ENCODE results near the gene NIPA2. TPM values are rescaled to one million over a fixed set of nuclear protein-coding genes. Genes with fewer than 3 reads are reported as not detected.
A peak's percentile ranks its signal among the peaks of the same experiment; 100 is the strongest.

The NIPA2 gene
- total and polyA plus RNA-seq, 2 of the 8 experiments (the other 6 are each of a cell fraction or from before 2014, with no cell fraction given) = 38.5 to 81.7 TPM

DNA sequence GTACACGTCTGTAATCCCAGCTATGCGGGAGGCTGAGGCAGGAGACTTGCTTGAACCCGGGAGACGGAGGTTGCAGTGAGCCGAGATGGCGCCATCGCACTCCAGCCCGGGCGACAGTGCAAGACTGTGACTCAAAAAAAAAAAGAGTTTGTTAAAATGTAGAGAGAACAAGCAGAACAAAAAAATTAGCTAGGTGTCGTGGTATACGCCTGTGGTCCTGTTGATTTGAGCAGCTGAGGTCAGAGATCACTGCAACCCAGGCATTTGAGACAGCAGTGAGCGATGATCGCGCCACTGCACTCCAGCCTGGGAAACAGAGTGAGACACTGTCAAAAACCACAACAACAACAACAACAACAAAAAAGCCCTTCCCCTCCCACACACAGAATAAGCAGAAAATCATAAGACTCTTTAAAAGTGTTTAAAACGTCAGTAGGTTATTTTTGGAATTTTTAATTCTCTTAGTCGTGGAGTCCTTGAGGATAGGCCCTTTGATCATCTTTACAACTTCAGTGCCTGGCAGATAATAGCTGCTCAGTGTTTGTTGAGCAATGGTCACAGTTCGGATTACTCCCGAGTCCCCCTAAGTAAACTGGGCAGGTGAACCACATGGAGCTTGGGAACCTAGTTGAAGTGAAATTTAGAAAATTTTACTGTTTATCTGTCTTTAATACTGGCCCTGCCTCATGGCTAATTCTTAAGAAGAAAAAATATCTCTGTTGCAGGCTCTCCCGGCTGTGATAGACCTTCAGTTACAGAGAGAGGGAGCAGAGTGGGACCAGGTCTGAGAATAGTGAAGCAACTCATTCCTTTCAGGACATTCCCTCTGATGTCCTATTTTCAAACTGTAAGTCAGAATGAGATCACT, 6.2 kb downstream of the NIPA2 start:
- Histone ChIP-seq H2BK12ac (ENCODE audit: low read depth, low read length) (no peak overlapping the region), H3K14ac (ENCODE audit: insufficient read length) (no peak overlapping the region), H4K20me1 (replicated peaks in 1 of 2; ENCODE audit: control insufficient read depth in 1 of 2, insufficient read depth in 2 of 2, low read length in 2 of 2) (peaks cover 6 to 12% of the 10 kb centered on the region in 2 experiments), H4K91ac (replicated peaks; ENCODE audit: insufficient read length, low read length) (no peak overlapping the region), H3K56ac (replicated peaks; ENCODE audit: insufficient read length, low read depth, low read length) (no peak overlapping the region), H3K9ac (replicated peaks in 1 of 4; ENCODE audit: extremely low read depth in 1 of 4, low read depth in 3 of 4, low read length in 3 of 4) (0 out of 7 replicates have a peak overlapping the region, but pooled peaks of 1 of the 4 experiments have one; percentile 12), H2BK15ac (ENCODE audit: low read length) (no peak overlapping the region), H2AFZ (ENCODE audit: low read length) (no peak overlapping the region), H3K27me3 (replicated peaks in 1 of 4; ENCODE audit: control insufficient read depth in 3 of 4, extremely low read depth in 1 of 4, insufficient read depth in 3 of 4, low read length in 3 of 4) (no peaks in the 10 kb centered on the region), H4K8ac (ENCODE audit: extremely low read depth, insufficient read depth, low read length) (peak overlapping the region; percentile 21; the same call in 1 of the 2 replicates), H3K27ac (ENCODE audit: low read depth, low read length) (0 out of 2 replicates have a peak overlapping the region, but pooled peaks have one; percentile 21), H3K4me2 (ENCODE audit: insufficient read depth in 1 of 2, low read depth in 2 of 2, low read length in 2 of 2) (peak overlapping the region; percentile 19 to 22; a peak in 2 of 4 replicates), H3K79me2 (ENCODE audit: control insufficient read depth in 1 of 2, insufficient read depth in 2 of 2, low read length in 2 of 2) (peaks cover 20 to 93% of the 10 kb centered on the region in 2 experiments), H3K36me3 (ENCODE audit: control insufficient read depth in 2 of 4, insufficient read depth in 4 of 4, low read length in 3 of 4) (peaks cover 0 to 18% (median 8%) of the 10 kb centered on the region in 4 experiments; a peak in 5 of 8 replicates), H3K4ac (replicated peaks; ENCODE audit: insufficient read length, low read depth, low read length) (no peak overlapping the region), H3K4me3 (ENCODE audit: extremely low read depth in 1 of 4, insufficient read depth in 2 of 4, low read depth in 3 of 4, low read length in 4 of 4) (peak overlapping the region in 1 of 4 experiments; percentile 34; a peak in 1 of 8 replicates), H3K9me3 (ENCODE audit: insufficient read depth in 2 of 2, low read depth in 1 of 2, low read length in 1 of 2) (no peaks in the 10 kb centered on the region), H3K4me1 (replicated peaks in 1 of 4; ENCODE audit: control insufficient read depth in 3 of 4, insufficient read depth in 4 of 4, low read length in 3 of 4) (peaks cover 0 to 9% (median 5%) of the 10 kb centered on the region in 4 experiments; a peak in 2 of 7 replicates), H2BK5ac (ENCODE audit: low read depth, low read length) (no peak overlapping the region; the same call in 1 of the 2 replicates), H2BK120ac (replicated peaks; ENCODE audit: low read depth, low read length) (no peak overlapping the region), H2AK5ac (ENCODE audit: low read depth, low read length) (no peak overlapping the region), H3K23ac (ENCODE audit: insufficient read length) (no peak overlapping the region), H3K18ac (ENCODE audit: extremely low read depth, low read length) (no peak overlapping the region), H3K23me2 (ENCODE audit: low read depth, low read length) (no peaks in the 10 kb centered on the region), H4K5ac (ENCODE audit: insufficient read length, low read depth, low read length) (no peak overlapping the region), H2BK20ac (ENCODE audit: low read length) (no peak overlapping the region), H3K79me1 (ENCODE audit: low read depth, low read length) (peaks cover 2% of the 10 kb centered on the region; the same call in 1 of the 2 replicates)
- POLR2A ChIA-PET (ENCODE audit: partially characterized antibody) = interaction anchor here (1.0 to 1.3 kb wide), 3 partner anchors 10 to 13 kb away, joined by 3 to 4 read pairs (median 3); no protein-coding TSS in a partner anchor
- CTCF ChIA-PET (ENCODE audit: partially characterized antibody) = interaction anchor here (0.7 kb wide), 1 partner anchor 43 kb away, joined by 3 read pairs; no protein-coding TSS in a partner anchor
- 83% methylated on average over 19 of the region's 19 CpGs; no CpG with 5 or more reads in 1 of the 2 experiments for WGBS, 2 experiments (ENCODE audit: extremely low coverage in 1 of 2, insufficient coverage in 1 of 2, insufficient read length in 1 of 2, insufficient replicate concordance in 2 of 2, low coverage in 1 of 2, low lambda C conversion rate in 2 of 2, missing lambda C conversion rate in 1 of 2)
- FAIRE-seq = no peak
- DNase-seq (ENCODE audit: low read depth in 1 of 2, low spot score in 2 of 2) = no peak
- TF ChIP-seq MAFK (IDR thresholded peaks at IDR 0.05; ENCODE audit: low read depth, low read length) (no peak), EGR1 (IDR thresholded peaks at IDR 0.05; ENCODE audit: borderline replicate concordance, low read depth, low read length) (no peak), POU5F1 (IDR thresholded peaks at IDR 0.05; ENCODE audit: low read depth, low read length) (no peak), TBP (IDR thresholded peaks at IDR 0.05; ENCODE audit: low read depth, low read length) (no peak), ZNF274 (IDR thresholded peaks at IDR 0.05; ENCODE audit: borderline replicate concordance, extremely low read depth, low read length) (no peak), HDAC6 (IDR thresholded peaks at IDR 0.05; ENCODE audit: low read depth, low read length) (no peak), RXRA (IDR thresholded peaks at IDR 0.05; ENCODE audit: insufficient read depth, low read depth, low read length) (no peak), TCF12 (IDR thresholded peaks at IDR 0.05; ENCODE audit: low read depth, low read length) (no peak), SUZ12 (IDR thresholded peaks at IDR 0.05; ENCODE audit: low read length) (no peak), SIRT6 (IDR thresholded peaks at IDR 0.05; ENCODE audit: low read length) (no peak)
- TF ChIP-seq, protein P1, sequence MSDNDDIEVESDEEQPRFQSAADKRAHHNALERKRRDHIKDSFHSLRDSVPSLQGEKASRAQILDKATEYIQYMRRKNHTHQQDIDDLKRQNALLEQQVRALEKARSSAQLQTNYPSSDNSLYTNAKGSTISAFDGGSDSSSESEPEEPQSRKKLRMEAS (IDR thresholded peaks at IDR 0.05) = no peak

Measured in H1 (cell line).